ENCODE data around the gene LRTM1.

GRCh38 chr3:54873059-54874010, 54.5 kb downstream of the LRTM1 start:
- TF ChIP-seq, protein P1, sequence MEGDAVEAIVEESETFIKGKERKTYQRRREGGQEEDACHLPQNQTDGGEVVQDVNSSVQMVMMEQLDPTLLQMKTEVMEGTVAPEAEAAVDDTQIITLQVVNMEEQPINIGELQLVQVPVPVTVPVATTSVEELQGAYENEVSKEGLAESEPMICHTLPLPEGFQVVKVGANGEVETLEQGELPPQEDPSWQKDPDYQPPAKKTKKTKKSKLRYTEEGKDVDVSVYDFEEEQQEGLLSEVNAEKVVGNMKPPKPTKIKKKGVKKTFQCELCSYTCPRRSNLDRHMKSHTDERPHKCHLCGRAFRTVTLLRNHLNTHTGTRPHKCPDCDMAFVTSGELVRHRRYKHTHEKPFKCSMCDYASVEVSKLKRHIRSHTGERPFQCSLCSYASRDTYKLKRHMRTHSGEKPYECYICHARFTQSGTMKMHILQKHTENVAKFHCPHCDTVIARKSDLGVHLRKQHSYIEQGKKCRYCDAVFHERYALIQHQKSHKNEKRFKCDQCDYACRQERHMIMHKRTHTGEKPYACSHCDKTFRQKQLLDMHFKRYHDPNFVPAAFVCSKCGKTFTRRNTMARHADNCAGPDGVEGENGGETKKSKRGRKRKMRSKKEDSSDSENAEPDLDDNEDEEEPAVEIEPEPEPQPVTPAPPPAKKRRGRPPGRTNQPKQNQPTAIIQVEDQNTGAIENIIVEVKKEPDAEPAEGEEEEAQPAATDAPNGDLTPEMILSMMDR (IDR thresholded peaks at IDR 0.05) = no peak
- no peak for TF ChIP-seq EZH2phosphoT487 (IDR thresholded peaks at IDR 0.05)

Data from neural progenitor cell (in vitro differentiated cells).